Measurements from ENCODE around the gene ZNF407. TPM values are rescaled to one million over a fixed set of nuclear protein-coding genes. Genes with fewer than 3 reads are reported as not detected.

The ZNF407 gene
- total and polyA plus RNA-seq, 7 donors = 2.4 to 10.2 (median 7.9) TPM

DNA sequence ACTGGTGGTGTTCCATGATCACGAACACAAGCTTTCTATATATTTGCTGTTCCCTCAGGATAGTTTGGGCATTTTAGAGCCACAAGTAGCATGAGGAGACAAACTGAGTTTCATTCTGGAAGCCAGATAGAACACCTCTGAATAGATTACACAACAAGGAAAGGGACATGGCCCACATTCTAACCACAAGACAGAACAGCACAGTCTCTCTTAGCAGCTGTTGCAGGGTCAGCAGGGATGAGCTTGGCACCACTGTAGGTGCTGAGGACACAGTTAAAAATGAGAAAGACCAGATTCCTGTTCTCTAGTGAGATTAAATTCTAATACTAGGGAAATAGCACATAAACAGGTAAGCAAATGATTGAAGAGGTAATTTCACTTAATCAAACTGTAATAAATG lies 235.3 kb downstream of the ZNF407 start:
- H3K27ac ChIP-seq = no peak overlapping the region
- intact Hi-C loops (cut with DNase I) = no loop called here
- DNase-seq (no peak), ATAC-seq (peak; percentile 41 to 76 (median 72))
- 91 to 100% (median 95%) methylated on average over 1 of the region's 1 CpG for WGBS, 3 donors
- no peak overlapping the region for H3K4me3 ChIP-seq
- H3K27me3 ChIP-seq (ENCODE audit: insufficient read depth in 3 of 3, low read length in 2 of 3) = no peaks in the 10 kb centered on the region
- no peaks in the 10 kb centered on the region for H3K36me3 ChIP-seq (ENCODE audit: insufficient read depth in 1 of 2, low read depth in 1 of 2)
- TF ChIP-seq, protein P1, sequence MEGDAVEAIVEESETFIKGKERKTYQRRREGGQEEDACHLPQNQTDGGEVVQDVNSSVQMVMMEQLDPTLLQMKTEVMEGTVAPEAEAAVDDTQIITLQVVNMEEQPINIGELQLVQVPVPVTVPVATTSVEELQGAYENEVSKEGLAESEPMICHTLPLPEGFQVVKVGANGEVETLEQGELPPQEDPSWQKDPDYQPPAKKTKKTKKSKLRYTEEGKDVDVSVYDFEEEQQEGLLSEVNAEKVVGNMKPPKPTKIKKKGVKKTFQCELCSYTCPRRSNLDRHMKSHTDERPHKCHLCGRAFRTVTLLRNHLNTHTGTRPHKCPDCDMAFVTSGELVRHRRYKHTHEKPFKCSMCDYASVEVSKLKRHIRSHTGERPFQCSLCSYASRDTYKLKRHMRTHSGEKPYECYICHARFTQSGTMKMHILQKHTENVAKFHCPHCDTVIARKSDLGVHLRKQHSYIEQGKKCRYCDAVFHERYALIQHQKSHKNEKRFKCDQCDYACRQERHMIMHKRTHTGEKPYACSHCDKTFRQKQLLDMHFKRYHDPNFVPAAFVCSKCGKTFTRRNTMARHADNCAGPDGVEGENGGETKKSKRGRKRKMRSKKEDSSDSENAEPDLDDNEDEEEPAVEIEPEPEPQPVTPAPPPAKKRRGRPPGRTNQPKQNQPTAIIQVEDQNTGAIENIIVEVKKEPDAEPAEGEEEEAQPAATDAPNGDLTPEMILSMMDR (IDR thresholded peaks at IDR 0.05) = no peak
- no peaks in the 10 kb centered on the region for H3K9me3 ChIP-seq
- H3K4me1 ChIP-seq = peaks cover 3% of the 10 kb centered on the region

DNA sequence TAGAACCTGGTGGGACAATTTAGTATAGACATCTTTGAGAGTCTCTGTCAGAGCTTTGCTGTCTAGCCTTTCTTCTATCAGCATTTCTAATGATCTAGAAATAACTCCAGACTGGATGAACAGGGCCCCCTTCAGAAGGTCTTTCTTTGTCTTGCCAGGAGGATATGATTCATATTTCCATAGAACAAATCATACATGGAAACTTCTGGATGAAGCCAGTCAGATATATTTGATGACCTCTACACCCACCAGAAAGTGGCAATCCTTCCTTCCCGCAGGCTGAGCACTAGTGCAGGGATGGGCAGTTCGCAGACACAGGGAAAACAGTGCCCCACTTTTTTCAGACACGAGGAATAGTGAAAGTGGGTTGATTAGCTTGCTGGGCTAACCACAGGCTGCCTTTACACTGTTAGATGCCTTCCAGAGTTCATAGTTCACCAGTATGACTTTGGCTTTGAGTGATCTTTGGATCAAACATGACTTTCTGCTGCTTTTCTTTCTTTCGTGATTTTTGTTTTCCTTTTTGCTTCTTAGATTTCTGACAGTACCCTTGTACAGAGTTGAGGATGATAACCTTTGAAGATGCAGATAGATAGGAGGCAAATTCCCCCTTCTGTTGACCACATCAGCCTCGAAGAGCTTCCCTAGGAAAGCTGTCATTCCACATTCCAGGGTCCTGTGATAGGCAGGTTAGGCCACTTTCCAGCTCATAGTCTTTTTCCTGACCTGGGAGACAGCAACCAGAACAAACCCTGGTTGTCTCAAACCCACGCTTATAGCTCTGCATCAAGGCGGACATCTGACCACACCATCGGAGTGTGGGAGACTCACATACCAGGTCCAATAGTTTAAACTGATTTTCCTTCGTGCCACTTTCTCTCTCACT lies 237.0 kb downstream of the ZNF407 start:
- DNase-seq (no peak), ATAC-seq (no peak)
- H3K36me3 ChIP-seq (ENCODE audit: insufficient read depth in 1 of 2, low read depth in 1 of 2) = no peaks in the 10 kb centered on the region
- peaks cover 3% of the 10 kb centered on the region for H3K4me1 ChIP-seq
- TF ChIP-seq, protein P1 (IDR thresholded peaks at IDR 0.05) = no peak
- no peak overlapping the region for H3K4me3 ChIP-seq
- H3K27ac ChIP-seq = no peak overlapping the region
- H3K9me3 ChIP-seq = no peaks in the 10 kb centered on the region
- intact Hi-C loops (cut with DNase I) = no loop called here
- WGBS, 3 donors = 92 to 93% (median 92%) methylated on average over 9 of the region's 9 CpGs
- no peaks in the 10 kb centered on the region for H3K27me3 ChIP-seq (ENCODE audit: insufficient read depth in 3 of 3, low read length in 2 of 3)

GRCh38 chr18:74836296-74837139 lies 238.8 kb downstream of the ZNF407 start:
- ATAC-seq = no peak
- intact Hi-C loops (cut with DNase I) = no loop called here
- TF ChIP-seq, protein P1 (IDR thresholded peaks at IDR 0.05) = no peak

DNA sequence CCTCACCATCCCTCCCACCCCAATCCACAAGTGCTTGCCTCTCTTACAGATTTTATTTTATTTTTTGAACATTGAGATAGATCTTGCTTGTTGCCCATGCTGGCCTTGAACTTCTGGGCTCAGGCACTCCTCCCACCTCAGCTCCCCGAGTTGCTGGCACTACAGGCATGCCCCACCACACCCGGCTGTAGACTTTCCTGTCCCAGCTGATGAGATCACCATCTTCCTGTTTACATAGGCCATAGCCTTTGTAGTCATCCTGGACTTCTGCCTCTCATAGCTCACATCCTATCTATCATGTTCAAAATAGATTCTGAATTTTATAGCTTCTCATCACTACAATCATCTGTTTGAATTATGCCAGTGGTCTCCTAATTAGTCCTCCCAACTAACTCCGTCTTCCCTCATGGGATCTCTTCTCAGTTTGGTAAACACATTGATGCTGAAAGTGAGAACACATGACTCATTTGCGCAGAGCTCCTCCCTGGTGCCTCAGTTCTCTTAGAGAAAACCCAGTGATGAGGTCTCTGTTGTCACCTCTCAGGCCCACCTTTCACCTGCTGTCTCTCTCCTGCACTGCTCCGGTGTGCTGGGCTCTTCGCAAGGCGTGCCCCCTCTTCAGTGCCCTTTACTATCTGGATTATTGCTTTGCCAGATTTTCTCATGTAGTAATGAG lies 243.0 kb downstream of the ZNF407 start:
- intact Hi-C loops (cut with DNase I) = no loop called here
- H3K4me3 ChIP-seq = no peak overlapping the region
- 77 to 86% (median 80%) methylated on average over 7 of the region's 7 CpGs for WGBS, 3 donors
- DNase-seq = no peak
- peaks cover 14% of the 10 kb centered on the region for H3K4me1 ChIP-seq
- no peaks in the 10 kb centered on the region for H3K36me3 ChIP-seq (ENCODE audit: insufficient read depth in 1 of 2, low read depth in 1 of 2)
- H3K27me3 ChIP-seq (ENCODE audit: insufficient read depth in 3 of 3, low read length in 2 of 3) = no peaks in the 10 kb centered on the region
- TF ChIP-seq, protein P1 (IDR thresholded peaks at IDR 0.05) = no peak
- H3K9me3 ChIP-seq = no peaks in the 10 kb centered on the region
- H3K27ac ChIP-seq = no peak overlapping the region
- peak in 3 of 4 donors; percentile 37 to 42 (median 38) for ATAC-seq

More at GRCh38 chr18:74836296-74837139, 238.8 kb downstream of the ZNF407 start:
- no peaks in the 10 kb centered on the region for H3K9me3 ChIP-seq
- H3K4me1 ChIP-seq = peaks cover 5% of the 10 kb centered on the region
- no peak for DNase-seq
- H3K4me3 ChIP-seq = no peak overlapping the region
- H3K27me3 ChIP-seq (ENCODE audit: insufficient read depth in 3 of 3, low read length in 2 of 3) = no peaks in the 10 kb centered on the region
- 56 to 61% (median 57%) methylated on average over 8 of the region's 8 CpGs for WGBS, 3 donors
- H3K36me3 ChIP-seq (ENCODE audit: insufficient read depth in 1 of 2, low read depth in 1 of 2) = no peaks in the 10 kb centered on the region
- no peak overlapping the region for H3K27ac ChIP-seq

All from psoas muscle (tissue), 8 donors.